Suprapubic skin (tissue), 4 donors: ENCODE results near the gene ZCCHC7. TPM values are rescaled to one million over a fixed set of nuclear protein-coding genes. Genes with fewer than 3 reads are reported as not detected.

ENCODE experiments used
- DNase-seq, 2 donors: peaks; one replicate each; pipeline ENCODE4 v3.0.0-alpha.2; 2019; ENCODE audit warnings: low spot score in 2 of 2
- H3K27ac ChIP-seq: fragments of 200-600 bp; sonication (generic); one replicate; pipeline ENCODE4 v1.5.1; 2019
- H3K27me3 ChIP-seq: fragments of 200-600 bp; sonication (generic); one replicate; pipeline ENCODE4 v1.5.1; 2019
- H3K36me3 ChIP-seq: fragments of 200-600 bp; sonication (generic); one replicate; pipeline ENCODE4 v1.5.1; 2019
- H3K4me1 ChIP-seq: fragments of 200-600 bp; sonication (generic); one replicate; pipeline ENCODE4 v1.5.1; 2019
- H3K4me3 ChIP-seq: fragments of 200-600 bp; sonication (generic); one replicate; pipeline ENCODE4 v1.5.1; 2019; ENCODE audit warnings: mild to moderate bottlenecking
- H3K9me3 ChIP-seq: fragments of 200-600 bp; sonication (generic); one replicate; pipeline ENCODE4 v1.5.1; 2019
- CTCF ChIP-seq, 2 donors: fragments of 200-600 bp in 1 of 2; fragments of 450-650 bp in 1 of 2; sonication (generic) in 1 of 2; IDR thresholded peaks; one replicate each; pipeline ENCODE4 v1.5.1; 2016 to 2019; ENCODE audit warnings: antibody characterized with exemption in 2 of 2, mild to moderate bottlenecking in 1 of 2, moderate library complexity in 1 of 2
- EP300 ChIP-seq: sonication (generic); formaldehyde crosslinking; IDR thresholded peaks from one replicate; pipeline ENCODE4 v1.6.1; 2017; ENCODE audit warnings: antibody characterized with exemption
- POLR2A ChIP-seq, 2 donors: fragments of 450-650 bp; IDR thresholded peaks; one replicate each; pipeline ENCODE4 v1.6.1; 2017; ENCODE audit warnings: antibody characterized with exemption in 2 of 2, mild to moderate bottlenecking in 2 of 2, moderate library complexity in 2 of 2
- POLR2AphosphoS5 ChIP-seq, 3 donors: sonication (generic); formaldehyde crosslinking; IDR thresholded peaks; one replicate each; pipeline ENCODE4 v1.6.1; 2017; ENCODE audit warnings: antibody characterized with exemption in 3 of 3
- WGBS: methylation state at CpG from one replicate; pipeline ENCODE4 v1.1.5; 2018; 5-methylcytosine and 5-hydroxymethylcytosine counted together
- total RNA-seq, 4 donors: library from RNA; depleted of rRNA; stranded (reverse); fragments of >200 nt; gene quantifications; one replicate each; pipeline ENCODE4 v1.1.0, GENCODE V29; 2016

Gene ZCCHC7
- total RNA-seq, 4 donors from 2014 or later, result 16.3 to 37.6 (median 20.4) TPM

GRCh38 chr9:37341704-37342103 is 221.3 kb downstream of the ZCCHC7 start:
- no peak overlapping the region for H3K27ac ChIP-seq
- H3K27me3 ChIP-seq, result no peaks in the 10 kb centered on the region
- 96% methylated on average over 2 of the region's 2 CpGs for WGBS

GRCh38 chr9:37342493-37342892 is 222.1 kb downstream of the ZCCHC7 start:
- no peak for TF ChIP-seq POLR2AphosphoS5 (IDR thresholded peaks at IDR 0.05)
- no peak for TF ChIP-seq CTCF (IDR thresholded peaks at IDR 0.05)
- no peak for TF ChIP-seq POLR2A (IDR thresholded peaks at IDR 0.05)
- no peak for TF ChIP-seq EP300
- H3K27me3 ChIP-seq, result no peaks in the 10 kb centered on the region
- H3K9me3 ChIP-seq, result no peaks in the 10 kb centered on the region
- WGBS, result 90% methylated on average over 2 of the region's 2 CpGs
- H3K36me3 ChIP-seq, result no peaks in the 10 kb centered on the region
- no peak overlapping the region for H3K27ac ChIP-seq
- H3K4me3 ChIP-seq, result no peak overlapping the region
- no peaks in the 10 kb centered on the region for H3K4me1 ChIP-seq
- no peak for DNase-seq

More at GRCh38 chr9:37341704-37342103, 221.3 kb downstream of the ZCCHC7 start:
- Histone ChIP-seq H3K4me1 (no peaks in the 10 kb centered on the region), H3K9me3 (no peaks in the 10 kb centered on the region), H3K4me3 (no peak overlapping the region), H3K36me3 (no peaks in the 10 kb centered on the region)
- no peak for TF ChIP-seq EP300
- TF ChIP-seq POLR2A (IDR thresholded peaks at IDR 0.05), result no peak
- TF ChIP-seq CTCF (IDR thresholded peaks at IDR 0.05), result no peak
- DNase-seq, result no peak

- TF ChIP-seq EP300, result no peak
- TF ChIP-seq POLR2AphosphoS5 (IDR thresholded peaks at IDR 0.05), result no peak
- no peak for TF ChIP-seq POLR2A (IDR thresholded peaks at IDR 0.05)
- no peak for TF ChIP-seq CTCF (IDR thresholded peaks at IDR 0.05)
- H3K27me3 ChIP-seq, result no peaks in the 10 kb centered on the region
- no peak overlapping the region for H3K4me3 ChIP-seq
- H3K4me1 ChIP-seq, result no peaks in the 10 kb centered on the region
- no peaks in the 10 kb centered on the region for H3K36me3 ChIP-seq
- no peaks in the 10 kb centered on the region for H3K9me3 ChIP-seq
- DNase-seq, result no peak
- 92% methylated on average over 5 of the region's 5 CpGs for WGBS
- H3K27ac ChIP-seq, result no peak overlapping the region
These were observed 222.5 kb downstream of the ZCCHC7 start for GRCh38 chr9:37342895-37343294.

- no peaks in the 10 kb centered on the region for H3K4me1 ChIP-seq
- no peaks in the 10 kb centered on the region for H3K36me3 ChIP-seq
- H3K4me3 ChIP-seq, result no peak overlapping the region
- H3K9me3 ChIP-seq, result no peaks in the 10 kb centered on the region
- H3K27ac ChIP-seq, result no peak overlapping the region
- DNase-seq, result no peak
- no peak for TF ChIP-seq POLR2AphosphoS5 (IDR thresholded peaks at IDR 0.05)
- TF ChIP-seq POLR2A (IDR thresholded peaks at IDR 0.05), result no peak
- no peak for TF ChIP-seq EP300
- TF ChIP-seq CTCF (IDR thresholded peaks at IDR 0.05), result no peak
- 100% methylated on average over 1 of the region's 1 CpG for WGBS
- no peaks in the 10 kb centered on the region for H3K27me3 ChIP-seq
These were observed 223.3 kb downstream of the ZCCHC7 start for GRCh38 chr9:37343724-37344123.

- no peak for TF ChIP-seq CTCF (IDR thresholded peaks at IDR 0.05)
- no peak for TF ChIP-seq POLR2AphosphoS5 (IDR thresholded peaks at IDR 0.05)
- TF ChIP-seq POLR2A (IDR thresholded peaks at IDR 0.05), result no peak
- TF ChIP-seq EP300, result no peak
- no peak overlapping the region for H3K4me3 ChIP-seq
- H3K27me3 ChIP-seq, result no peaks in the 10 kb centered on the region
- no peaks in the 10 kb centered on the region for H3K36me3 ChIP-seq
- 98% methylated on average over 3 of the region's 3 CpGs for WGBS
- no peak overlapping the region for H3K27ac ChIP-seq
- H3K9me3 ChIP-seq, result no peaks in the 10 kb centered on the region
- no peak for DNase-seq
- no peaks in the 10 kb centered on the region for H3K4me1 ChIP-seq
These were observed 224.7 kb downstream of the ZCCHC7 start for GRCh38 chr9:37345038-37345437.
